ENCODE measurements around the gene ARL5C.

ARL5C gene

GRCh38 chr17:39208136-39208535, 42.2 kb upstream of the ARL5C start:
- TF ChIP-seq, protein P1, sequence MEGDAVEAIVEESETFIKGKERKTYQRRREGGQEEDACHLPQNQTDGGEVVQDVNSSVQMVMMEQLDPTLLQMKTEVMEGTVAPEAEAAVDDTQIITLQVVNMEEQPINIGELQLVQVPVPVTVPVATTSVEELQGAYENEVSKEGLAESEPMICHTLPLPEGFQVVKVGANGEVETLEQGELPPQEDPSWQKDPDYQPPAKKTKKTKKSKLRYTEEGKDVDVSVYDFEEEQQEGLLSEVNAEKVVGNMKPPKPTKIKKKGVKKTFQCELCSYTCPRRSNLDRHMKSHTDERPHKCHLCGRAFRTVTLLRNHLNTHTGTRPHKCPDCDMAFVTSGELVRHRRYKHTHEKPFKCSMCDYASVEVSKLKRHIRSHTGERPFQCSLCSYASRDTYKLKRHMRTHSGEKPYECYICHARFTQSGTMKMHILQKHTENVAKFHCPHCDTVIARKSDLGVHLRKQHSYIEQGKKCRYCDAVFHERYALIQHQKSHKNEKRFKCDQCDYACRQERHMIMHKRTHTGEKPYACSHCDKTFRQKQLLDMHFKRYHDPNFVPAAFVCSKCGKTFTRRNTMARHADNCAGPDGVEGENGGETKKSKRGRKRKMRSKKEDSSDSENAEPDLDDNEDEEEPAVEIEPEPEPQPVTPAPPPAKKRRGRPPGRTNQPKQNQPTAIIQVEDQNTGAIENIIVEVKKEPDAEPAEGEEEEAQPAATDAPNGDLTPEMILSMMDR (conservative IDR thresholded peaks at IDR 0.05) = no peak
- H3K27ac ChIP-seq = no peak overlapping the region

GRCh38 chr17:39205112-39205526, 39.2 kb upstream of the ARL5C start:
- TF ChIP-seq, protein P1 (conservative IDR thresholded peaks at IDR 0.05) = no peak
- H3K27ac ChIP-seq = no peak overlapping the region

DNA sequence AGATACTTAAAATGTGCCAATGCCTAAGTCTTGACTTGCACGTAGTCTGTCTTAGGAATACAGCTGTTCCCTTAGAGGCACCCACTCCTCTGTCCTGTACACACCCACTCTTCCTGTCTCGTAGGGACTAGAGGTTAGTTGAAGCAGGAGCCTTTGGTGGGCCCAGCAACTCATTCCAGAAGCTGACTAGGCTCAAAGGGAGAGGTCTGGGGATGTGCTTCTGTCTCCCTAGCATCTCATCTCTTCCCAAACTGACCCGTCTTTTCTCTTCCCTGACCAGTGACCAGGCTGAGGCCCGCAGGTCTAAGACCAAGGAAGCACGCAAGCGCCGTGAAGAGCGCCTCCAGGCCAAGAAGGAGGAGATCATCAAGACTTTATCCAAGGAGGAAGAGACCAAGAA, 38.3 kb upstream of the ARL5C start:
- TF ChIP-seq, protein P1 (conservative IDR thresholded peaks at IDR 0.05) = no peak
- peak overlapping the region; percentile 99 for H3K27ac ChIP-seq

DNA sequence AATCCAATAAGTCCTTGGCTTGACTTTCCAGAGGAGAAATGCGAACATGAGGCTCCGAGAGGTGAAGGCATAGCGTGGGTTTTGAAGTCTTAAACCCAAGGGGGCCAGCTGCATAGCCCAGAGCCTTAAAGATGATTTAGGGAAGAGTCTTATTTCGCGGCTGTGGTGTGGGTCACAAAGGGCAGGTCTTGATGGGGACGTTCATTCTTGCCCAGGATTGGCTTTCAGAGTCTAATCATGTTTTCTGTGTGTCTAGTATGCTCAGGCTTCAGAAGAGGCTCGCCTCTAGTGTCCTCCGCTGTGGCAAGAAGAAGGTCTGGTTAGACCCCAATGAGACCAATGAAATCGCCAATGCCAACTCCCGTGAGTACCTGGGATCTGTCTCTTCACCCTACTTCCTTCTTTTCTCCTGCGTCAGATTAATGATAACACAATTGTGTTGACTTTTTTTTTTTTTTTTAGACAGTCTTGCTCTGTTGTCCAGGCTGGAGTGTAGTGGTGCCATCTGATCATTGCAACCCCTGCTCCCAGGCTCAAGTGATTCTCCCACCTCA, 35.1 kb upstream of the ARL5C start:
- peak overlapping the region; percentile 99 for H3K27ac ChIP-seq

GRCh38 chr17:39200070-39200879, 34.3 kb upstream of the ARL5C start, which contains the start of gene RPL19:
Gene RPL19, plus strand, starts transcription at chr17:39200283. Its CDS starts 62 bp downstream, at chr17:39200345.
- TF ChIP-seq, protein P1 (conservative IDR thresholded peaks at IDR 0.05) = no peak
- H3K27ac ChIP-seq = peak within 1 kb of the TSS; percentile 99

More for the DNA sequence above, 35.1 kb upstream of the ARL5C start:
- TF ChIP-seq, protein P1 (conservative IDR thresholded peaks at IDR 0.05) = no peak

DNA sequence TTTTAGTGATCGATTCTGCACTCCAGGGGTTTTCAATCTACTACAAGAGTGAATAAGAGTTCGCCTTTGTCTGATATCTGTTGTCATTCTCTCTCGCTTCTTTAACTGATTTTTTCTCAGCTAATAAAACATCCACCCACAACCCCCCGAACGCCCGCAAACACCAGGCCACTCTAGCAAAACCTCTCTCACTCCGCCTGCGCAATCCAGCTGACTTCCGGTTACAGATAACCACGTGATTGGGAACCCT, 33.8 kb upstream of the ARL5C start:
- H3K27ac ChIP-seq = peak overlapping the region; percentile 99
- TF ChIP-seq, protein P1 (conservative IDR thresholded peaks at IDR 0.05) = no peak

- TF ChIP-seq, protein P1 (conservative IDR thresholded peaks at IDR 0.05) = no peak
- H3K27ac ChIP-seq = peak overlapping the region; percentile 81
Observed at GRCh38 chr17:39198186-39198566, 32.2 kb upstream of the ARL5C start.

All from VCaP (cell line).